GM19395 (cell line): Measurements from ENCODE around the gene KRT81.
A peak's percentile ranks its signal among the peaks of the same experiment; 100 is the strongest.
"Not testable (repeated sequence)": the region's sequence is repeated elsewhere in the genome, so short reads cannot be mapped to it uniquely, and the experiment has no call there.

Source experiments
- ATAC-seq: cut with Tn5 transposase; IDR thresholded peaks from one replicate; pipeline ENCODE4 v1.9.1; 2021; ENCODE audit warnings: mild to moderate bottlenecking, moderate library complexity; ENCODE audit not compliant: unreplicated experiment

The KRT81 gene

GRCh38 chr12:52278575-52279421, 12.5 kb downstream of the KRT81 start:
- ATAC-seq, result peak; percentile 54

GRCh38 chr12:52277486-52278245, 13.7 kb downstream of the KRT81 start:
- no peak for ATAC-seq

- ATAC-seq, result no peak
These were observed 15.6 kb downstream of the KRT81 start for GRCh38 chr12:52275686-52276085.

GRCh38 chr12:52274521-52275120, 16.7 kb downstream of the KRT81 start, which contains the start of gene KRT86:
Gene KRT86, plus strand, starts transcription at chr12:52274645. Its CDS starts 27,272 bp downstream, at chr12:52301917.
- ATAC-seq, result no peak

GRCh38 chr12:52271158-52271557, 20.2 kb downstream of the KRT81 start:
- no peak for ATAC-seq

- no peak for ATAC-seq
These were observed 20.7 kb downstream of the KRT81 start for GRCh38 chr12:52270541-52271070.

- no peak for ATAC-seq
These were observed 23.1 kb downstream of the KRT81 start for GRCh38 chr12:52268212-52268611.

GRCh38 chr12:52267699-52268098, 23.6 kb downstream of the KRT81 start:
- no peak for ATAC-seq

GRCh38 chr12:52267266-52267665, 24.1 kb downstream of the KRT81 start:
- no peak for ATAC-seq

GRCh38 chr12:52266514-52266913, 24.8 kb downstream of the KRT81 start:
- ATAC-seq, result no peak

GRCh38 chr12:52264435-52264825, 26.9 kb downstream of the KRT81 start:
- ATAC-seq, result no peak

GRCh38 chr12:52263761-52264434, 27.4 kb downstream of the KRT81 start:
- ATAC-seq, result no peak

GRCh38 chr12:52262286-52262685, 29.0 kb downstream of the KRT81 start:
- no peak for ATAC-seq

- ATAC-seq, result no peak
These were observed 30.2 kb downstream of the KRT81 start for GRCh38 chr12:52261208-52261484.

- ATAC-seq, result no peak
These were observed 30.8 kb downstream of the KRT81 start for GRCh38 chr12:52260361-52261207.

- ATAC-seq, result no peak
These were observed 31.6 kb downstream of the KRT81 start for GRCh38 chr12:52259657-52260243.

GRCh38 chr12:52258335-52258901, 32.9 kb downstream of the KRT81 start:
- ATAC-seq, result no peak

GRCh38 chr12:52257922-52258321, 33.4 kb downstream of the KRT81 start:
- not testable (repeated sequence) for ATAC-seq

- no peak for ATAC-seq
These were observed 34.2 kb downstream of the KRT81 start for GRCh38 chr12:52257074-52257551.
